Fibroblast of the aortic adventitia (primary cell): Measurements from ENCODE around the gene DDI2. TPM values are rescaled to one million over a fixed set of nuclear protein-coding genes. Genes with fewer than 3 reads are reported as not detected.

Source experiments
- DNase-seq: peaks from one replicate; pipeline ENCODE4 v3.0.0-alpha.2; 2010; ENCODE audit warnings: low read depth
- H3K4me3 ChIP-seq: 2 replicates; pipeline ENCODE4 v1.5.1; 2011; ENCODE audit warnings: low read depth, mild to moderate bottlenecking, control low read depth, low read length, moderate library complexity
- CTCF ChIP-seq: IDR thresholded peaks from 2 replicates; pipeline ENCODE4 v1.5.1; 2011; ENCODE audit warnings: mild to moderate bottlenecking, low read length, control low read depth, inconsistent platforms; ENCODE audit not compliant: insufficient read depth
- total RNA-seq: library from RNA; depleted of rRNA; stranded (reverse); fragments of >200 nt; gene quantifications from 2 replicates; pipeline ENCODE4 v1.2.3, GENCODE V29; 2012; ENCODE audit warnings: low replicate concordance

DDI2 gene
- total RNA-seq, 1 donor, result 26.0 TPM

DNA sequence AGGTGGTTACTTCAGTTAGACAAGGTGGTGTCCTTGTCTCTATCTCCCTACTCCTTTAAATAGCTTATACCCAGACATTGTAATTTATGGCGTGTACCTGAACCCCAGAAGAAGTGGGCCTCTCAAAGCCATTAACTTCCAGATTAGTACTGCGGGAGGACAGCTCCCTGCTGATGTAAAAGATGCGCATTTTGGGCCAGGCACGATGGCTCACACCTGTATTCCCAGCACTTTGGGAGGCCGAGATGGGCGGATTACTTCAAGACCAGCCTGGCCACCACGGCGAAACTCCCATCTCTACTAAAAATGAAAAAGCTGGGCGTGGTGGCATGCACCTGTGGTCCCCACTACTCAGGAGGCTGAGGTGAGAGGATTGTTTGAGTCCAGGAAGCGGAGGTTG lies 51.8 kb downstream of the DDI2 start:
- TF ChIP-seq CTCF, result no peak
- DNase-seq, result no peak
- H3K4me3 ChIP-seq, result no peak overlapping the region

DNA sequence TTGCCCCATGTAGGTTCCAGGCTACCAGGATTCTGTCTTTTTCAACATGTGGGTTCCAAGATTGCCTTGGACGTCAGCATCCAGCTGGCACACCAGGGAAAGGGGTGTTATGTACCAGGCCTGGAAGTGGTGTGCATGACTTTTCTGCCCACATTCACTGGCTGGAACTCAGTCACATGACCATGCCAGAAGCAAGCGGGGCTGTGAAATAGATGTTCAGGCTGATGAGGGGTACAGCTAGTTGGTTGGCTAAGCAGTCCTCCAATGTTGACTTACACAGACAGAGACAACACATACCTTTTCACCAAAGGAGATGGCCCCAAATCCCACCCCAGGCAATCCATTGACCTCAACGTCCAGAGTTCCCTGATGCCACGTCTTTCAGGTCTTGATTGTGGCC lies 52.6 kb downstream of the DDI2 start:
- no peak for DNase-seq
- H3K4me3 ChIP-seq, result no peak overlapping the region
- no peak for TF ChIP-seq CTCF

DNA sequence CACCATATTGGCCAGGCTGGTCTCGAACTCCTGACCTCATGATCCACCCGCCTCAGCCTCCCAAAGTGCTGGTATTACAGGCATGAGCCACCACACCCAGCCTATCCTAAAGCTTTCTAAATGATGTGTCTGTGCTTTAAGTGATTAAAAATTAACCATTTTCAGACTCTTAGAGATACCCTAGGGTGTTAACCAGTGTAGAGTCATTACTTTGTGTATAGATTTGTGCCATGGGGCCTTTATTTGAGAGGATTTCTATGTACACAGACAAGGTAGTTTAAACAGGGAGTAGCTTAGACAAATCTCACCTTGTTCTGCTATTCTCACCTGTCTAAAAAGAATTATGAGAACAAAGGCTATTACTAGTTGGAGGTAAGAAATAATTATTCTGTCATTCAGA lies 54.2 kb downstream of the DDI2 start:
- no peak for DNase-seq
- no peak for TF ChIP-seq CTCF
- no peak overlapping the region for H3K4me3 ChIP-seq

DNA sequence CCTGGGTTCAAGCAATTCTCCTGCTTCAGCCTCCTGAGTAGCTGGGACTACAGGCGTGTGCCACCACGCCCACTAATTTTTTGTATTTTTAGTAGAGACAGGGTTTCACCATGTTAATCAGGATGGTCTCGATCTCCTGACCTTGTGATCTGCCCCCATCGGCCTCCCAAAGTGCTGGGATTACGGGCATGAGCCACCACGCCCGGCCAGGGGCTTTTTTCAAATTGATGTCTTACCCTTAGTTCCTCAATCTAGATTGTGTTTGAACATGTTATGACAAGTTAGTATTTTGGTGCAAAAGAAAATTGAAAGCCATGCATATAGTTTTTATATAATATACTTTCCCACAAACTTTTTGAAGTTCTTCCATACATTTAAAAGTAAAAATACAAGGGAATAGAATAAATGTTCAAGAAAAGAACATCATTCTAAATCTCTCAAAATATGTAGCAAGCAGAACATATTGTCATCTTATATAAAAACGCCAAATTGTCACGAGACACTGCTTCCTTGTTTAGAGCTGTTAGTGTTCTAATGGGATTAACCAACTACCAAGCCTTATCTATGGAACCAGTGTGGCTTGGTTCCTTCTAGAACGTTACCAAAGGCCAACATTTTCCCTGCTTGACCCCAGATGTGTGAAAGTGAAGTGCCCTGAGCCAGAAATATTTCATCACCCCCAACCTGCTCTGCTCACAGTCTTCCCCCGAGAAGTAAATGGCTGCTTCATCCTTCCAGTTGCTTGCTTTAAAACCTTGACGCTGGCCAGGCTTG lies 57.3 kb downstream of the DDI2 start:
- no peak for DNase-seq
- TF ChIP-seq CTCF, result no peak
- no peak overlapping the region for H3K4me3 ChIP-seq

DNA sequence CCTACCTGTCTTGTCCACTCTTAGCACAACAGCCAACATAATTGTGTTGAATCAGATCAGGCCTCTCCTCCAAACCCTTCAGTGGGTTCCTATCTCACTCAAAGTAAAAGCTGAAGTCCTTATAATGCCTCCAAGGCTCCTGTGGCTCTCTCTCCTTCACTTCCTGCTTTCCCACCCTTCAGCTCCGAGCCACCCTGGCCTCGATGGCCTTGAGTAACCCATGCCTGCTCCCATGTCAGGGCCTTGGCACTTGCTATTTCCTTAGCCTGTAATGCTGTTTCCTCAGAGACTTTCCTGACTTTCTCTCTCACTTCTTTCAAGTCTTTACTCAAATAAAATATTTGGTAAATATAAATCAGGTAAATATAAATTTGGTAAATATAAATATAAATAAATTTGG lies 58.8 kb downstream of the DDI2 start:
- TF ChIP-seq CTCF, result no peak
- no peak overlapping the region for H3K4me3 ChIP-seq
- no peak for DNase-seq

GRCh38 chr1:15676688-15677661 lies 59.7 kb downstream of the DDI2 start:
- no peak for DNase-seq
- H3K4me3 ChIP-seq, result no peak overlapping the region
- no peak for TF ChIP-seq CTCF
